NCI-H510A treated with DMSO at 0.1 percent for 48 hours (cell line): Measurements from ENCODE around the gene CDYL2.
"Not testable (repeated sequence)": the region's sequence is repeated elsewhere in the genome, so short reads cannot be mapped to it uniquely, and the experiment has no call there.

ENCODE experiments used
- DNase-seq: peaks from one replicate; lab custom pipeline; 2025; lab: John Stamatoyannopoulos, UW

The CDYL2 gene

DNA sequence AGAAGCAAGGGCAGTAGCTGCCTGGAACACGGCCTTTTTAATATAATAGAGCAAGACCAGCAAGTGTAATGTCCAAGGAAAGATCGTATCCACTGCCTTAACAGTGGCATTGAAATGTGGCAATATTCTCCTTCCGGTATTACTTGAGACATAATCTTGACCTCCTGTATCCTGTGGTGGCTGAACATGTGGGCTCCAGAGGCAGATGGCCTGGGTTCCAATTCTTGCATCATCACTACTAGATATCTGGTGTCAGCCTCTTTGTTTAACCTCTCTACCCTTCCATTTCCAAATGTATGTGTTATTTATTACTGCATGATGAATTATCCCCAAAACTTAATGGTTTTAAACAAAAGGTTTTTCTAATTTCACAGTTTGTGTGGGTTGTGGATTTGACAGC, 3.5 kb upstream of the CDYL2 start:
- DNase-seq: no peak

DNA sequence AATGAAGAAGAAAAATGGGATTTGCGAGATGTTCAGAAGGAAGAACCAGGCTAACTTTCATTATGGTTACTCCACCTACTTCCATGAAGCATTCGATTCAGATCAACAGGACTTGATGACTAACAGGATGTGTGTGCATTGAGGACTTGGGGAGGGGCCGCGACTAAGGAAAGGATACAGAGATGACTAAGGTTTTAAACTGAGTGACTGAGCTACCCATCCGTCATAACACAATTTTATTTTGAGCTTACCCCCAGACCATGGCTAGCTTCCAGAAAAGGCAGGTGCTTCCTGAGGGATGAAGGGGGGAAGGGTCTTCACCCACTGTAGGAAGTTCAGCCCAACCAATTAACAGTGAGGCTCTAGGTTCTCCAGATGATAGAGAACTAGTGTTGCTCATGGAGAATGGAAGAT, 2.5 kb upstream of the CDYL2 start:
- no peak for DNase-seq

DNA sequence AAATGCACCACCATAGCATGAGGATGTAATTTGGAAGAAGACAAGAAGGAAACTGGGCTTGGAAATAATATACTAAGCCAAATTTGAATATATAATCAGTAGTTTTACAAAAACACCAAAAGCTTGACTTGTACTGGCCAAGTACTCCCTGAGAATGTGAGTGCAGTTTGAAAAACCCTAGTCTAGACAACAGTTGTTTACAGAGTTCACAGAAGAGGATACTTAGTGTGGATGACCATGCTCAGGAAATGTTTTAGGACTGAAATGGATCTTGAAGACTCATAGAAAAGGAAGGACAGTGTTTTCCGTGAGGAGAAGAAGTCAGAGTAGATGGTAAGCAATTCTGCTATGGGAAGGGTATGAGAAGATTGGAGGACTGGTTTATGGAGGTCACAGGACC, 1.9 kb upstream of the CDYL2 start:
- no peak for DNase-seq

GRCh38 chr16:80804056-80804525, 307 bp downstream of the CDYL2 start:
- no peak for DNase-seq

DNA sequence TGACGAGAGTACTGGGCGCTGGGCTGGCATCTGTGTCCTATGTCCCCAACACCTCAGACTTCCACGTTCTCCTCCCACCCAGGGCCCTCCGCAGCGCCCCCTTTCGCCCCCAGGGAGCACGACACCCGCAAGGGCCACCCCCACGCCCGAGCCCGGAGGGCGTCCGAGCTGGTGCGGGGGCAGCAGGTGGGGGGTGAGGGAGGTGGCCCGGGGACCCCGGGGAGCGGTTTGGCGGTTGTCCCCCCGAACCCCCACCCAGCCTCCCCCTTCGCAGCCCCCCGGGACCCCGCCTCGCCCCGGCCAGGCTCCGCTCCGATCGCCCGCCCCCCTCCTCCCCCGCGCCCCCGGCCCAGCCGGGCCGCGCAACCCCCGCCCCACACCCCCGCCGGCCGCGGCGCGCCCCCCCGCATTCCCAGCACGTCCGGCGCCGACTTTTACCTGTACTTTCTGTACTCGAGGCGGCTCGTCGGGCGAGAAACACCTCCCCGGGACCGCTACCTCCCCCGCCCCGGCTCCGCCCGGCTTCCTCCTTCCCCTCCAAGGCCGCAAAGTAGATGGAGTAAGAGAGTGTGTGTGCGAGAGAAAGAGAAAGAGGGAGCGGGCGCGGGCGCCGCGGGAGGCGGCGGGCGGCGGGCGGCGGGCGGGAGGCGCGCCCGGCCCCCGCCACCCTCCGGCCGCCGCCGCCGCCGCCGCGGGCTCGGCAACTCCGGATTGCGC, 901 bp downstream of the CDYL2 start:
- peak; percentile 7 for DNase-seq

GRCh38 chr16:80802902-80803301, 1.5 kb downstream of the CDYL2 start:
- no peak for DNase-seq

GRCh38 chr16:80802138-80802537, 2.3 kb downstream of the CDYL2 start:
- DNase-seq: no peak

DNA sequence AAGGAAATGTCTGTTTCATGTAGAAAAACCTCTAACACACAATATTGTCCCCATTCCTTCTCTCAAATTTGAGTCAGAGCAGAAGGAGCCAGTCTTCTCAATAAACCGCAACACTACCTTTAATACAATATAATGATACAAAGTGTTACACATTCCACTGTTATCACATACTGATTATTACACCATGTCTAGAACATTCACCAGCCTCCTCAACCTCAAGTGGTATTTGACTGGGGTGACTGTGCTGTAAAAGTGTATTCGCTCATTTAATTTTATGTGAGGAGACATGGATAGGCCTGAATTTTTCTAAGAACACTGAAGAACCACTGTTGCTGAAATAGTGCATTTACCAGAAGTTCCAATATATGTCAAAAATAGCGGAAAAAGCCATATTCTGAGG, 10.3 kb downstream of the CDYL2 start:
- DNase-seq: no peak

DNA sequence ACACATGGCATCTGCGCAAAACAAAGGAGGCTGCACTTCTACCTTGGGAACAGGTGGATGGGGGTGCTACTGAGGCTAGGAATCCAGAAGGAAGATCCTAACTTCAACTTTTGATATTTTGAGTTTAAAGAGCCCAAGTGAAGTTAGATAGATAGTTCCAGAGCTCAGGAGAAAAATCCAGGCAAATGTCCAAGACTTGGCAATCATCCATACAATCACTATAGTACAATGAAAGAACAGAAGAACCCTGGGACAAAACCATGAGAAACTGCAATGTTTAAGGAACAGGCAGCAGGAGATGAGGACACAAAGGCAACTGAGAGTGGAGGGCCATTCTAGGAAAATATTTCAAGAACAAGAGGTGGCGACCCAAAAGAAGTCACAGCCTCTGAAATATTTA, 12.4 kb downstream of the CDYL2 start:
- DNase-seq: no peak

DNA sequence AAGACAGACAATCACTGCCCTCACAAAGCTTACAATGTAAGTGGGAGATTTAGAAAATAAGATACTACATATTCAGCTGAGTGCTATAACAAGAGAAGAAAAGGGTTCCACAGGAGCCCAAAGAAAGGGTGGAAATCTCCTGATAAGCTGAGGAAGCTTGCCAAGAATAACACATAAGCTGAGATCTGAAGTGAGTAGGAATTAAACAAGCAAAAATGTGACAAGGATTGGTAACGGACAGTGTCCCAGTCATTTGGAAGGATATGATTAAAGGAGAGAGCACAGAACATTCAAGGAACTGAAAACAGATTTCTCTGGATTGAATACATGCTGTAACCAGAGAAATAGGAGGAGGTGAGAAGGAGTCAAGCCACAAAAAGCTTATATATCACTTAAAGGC, 13.0 kb downstream of the CDYL2 start:
- DNase-seq: no peak

DNA sequence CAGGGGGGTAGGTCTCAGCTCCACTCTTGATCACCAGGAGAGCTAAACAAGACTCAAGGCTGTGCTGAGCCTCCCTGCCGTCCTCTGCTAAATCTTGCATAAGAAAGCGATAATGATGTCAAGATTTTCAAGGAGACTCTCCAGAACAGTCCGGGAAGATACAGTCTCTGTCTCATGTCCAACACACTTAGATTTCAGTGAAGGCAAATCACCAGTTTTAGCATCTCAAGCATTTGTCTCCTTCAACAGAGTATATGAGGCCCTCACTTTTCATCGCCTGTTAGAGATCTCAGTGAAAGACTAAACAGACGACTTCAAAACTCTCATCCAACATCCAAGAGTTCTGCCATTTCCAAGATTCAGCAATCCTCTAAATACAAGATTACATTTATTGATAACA, 13.6 kb downstream of the CDYL2 start:
- DNase-seq: no peak

DNA sequence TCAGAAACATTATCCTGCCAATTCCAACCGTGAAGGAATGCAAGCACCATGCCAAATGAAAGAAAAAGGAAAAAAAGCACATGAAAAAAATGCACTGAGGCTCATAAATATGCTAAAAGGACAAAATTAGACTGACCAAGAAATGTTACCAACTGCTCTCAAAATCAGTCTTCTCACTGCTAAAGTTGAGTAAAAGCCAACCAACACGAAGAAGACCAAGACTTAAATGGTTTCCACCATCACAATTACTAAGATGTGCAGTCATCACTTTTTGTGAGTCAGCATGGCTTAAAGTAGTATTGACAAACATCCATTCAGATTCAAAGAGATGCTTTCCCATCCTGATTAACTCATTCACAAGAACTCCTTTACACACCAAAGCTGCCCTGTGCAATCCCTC, 16.4 kb downstream of the CDYL2 start:
- DNase-seq: no peak

DNA sequence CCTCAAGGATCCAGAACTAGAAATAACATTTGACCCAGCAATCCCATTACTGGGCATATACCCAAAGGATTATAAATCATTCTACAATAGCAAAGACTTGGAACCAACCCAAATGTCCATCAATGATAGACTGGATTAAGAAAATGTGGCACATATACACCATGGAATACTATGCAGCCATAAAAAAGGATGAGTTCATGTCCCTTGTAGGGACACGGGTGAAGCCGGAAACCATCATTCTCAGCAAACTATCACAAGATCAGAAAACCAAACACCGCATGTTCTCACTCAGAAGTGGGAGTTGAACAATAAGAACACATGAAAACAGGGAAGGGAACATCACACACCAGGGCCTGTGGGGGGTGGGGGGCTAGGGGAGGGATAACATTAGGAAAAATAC, 17.8 kb downstream of the CDYL2 start:
- not testable (repeated sequence) for DNase-seq

- no peak for DNase-seq
These were observed 19.4 kb downstream of the CDYL2 start for GRCh38 chr16:80784951-80785350.

GRCh38 chr16:80778703-80779102, 25.7 kb downstream of the CDYL2 start:
- no peak for DNase-seq

GRCh38 chr16:80776856-80777255, 27.5 kb downstream of the CDYL2 start:
- no peak for DNase-seq

DNA sequence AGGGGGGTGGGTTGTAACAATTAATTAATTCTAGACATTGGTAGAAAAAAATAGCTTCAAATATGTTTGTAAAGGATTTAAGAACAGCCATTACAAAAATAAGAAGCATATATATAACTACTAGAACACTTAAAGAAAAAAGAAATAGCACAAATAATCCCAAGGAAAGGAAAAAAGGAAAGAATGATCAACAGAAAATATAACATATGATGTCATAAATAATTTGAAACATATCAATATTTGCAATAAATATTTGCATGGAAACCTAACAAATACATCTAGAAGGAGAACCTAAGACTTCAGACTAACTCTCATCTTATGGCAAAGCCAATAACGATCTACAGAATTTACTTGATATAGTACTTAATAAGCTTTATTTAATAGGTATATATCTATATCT, 28.9 kb downstream of the CDYL2 start:
- DNase-seq: no peak

GRCh38 chr16:80766798-80767197, 37.6 kb downstream of the CDYL2 start:
- no peak for DNase-seq

- no peak for DNase-seq
These were observed 44.8 kb downstream of the CDYL2 start for GRCh38 chr16:80759419-80760162.

DNA sequence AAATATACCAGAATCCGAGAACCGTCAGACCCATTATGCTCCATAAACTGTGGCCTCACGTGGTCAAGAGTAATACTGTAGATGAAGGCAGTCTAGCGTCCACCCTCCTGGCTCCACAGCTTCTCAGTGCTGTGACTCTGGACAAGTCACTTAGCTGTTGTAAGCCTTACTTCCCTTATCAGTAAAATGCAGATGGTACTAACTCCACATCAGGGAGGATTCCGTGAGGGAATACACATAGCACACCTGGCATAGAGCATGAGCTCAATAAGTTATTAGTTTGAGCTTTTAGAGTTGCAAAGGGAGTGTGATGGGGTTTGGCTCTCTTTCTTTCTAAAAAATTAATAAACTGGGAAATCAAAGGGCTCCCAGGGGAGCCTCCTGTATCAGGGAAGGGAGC, 49.9 kb downstream of the CDYL2 start:
- no peak for DNase-seq

- DNase-seq: no peak
These were observed 51.9 kb downstream of the CDYL2 start for GRCh38 chr16:80752541-80752940.

DNA sequence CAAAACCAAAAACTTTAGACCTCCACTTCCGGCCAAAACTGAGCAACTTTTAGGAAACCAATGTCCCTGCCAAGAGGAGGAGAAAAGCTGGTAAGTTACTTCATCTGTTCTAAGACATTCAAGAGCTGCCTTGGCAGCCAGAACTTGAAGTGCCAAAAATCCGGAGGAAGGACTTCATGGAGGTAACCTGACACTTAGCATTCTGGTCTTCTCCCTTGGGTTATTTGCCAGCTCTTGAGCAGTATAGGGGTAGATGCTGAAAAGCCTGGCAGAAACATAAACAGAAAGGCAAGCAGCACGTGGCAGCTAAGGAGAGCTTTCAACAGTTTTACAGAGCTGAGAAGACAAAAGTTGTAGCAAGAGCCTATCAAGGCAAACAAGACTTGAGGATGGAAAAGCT, 53.2 kb downstream of the CDYL2 start:
- DNase-seq: no peak

DNA sequence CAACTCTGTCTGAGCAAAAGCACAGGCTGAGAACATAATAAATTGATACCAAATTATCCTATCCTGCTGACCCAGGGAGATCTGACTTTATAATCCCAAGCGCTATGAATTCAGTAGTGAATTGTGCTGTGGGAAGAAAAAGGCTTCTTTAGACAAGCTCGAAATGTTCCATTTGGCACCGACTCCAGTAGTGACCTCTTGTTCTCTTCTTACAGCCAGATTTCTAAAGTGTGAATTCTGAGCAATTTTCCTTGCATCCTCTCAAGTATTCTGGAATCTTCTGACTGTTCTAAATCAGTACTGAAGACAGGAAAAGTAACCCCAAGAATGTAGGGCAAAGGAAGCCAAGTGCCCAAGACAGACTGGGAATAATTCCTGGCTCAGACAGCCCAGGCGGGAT, 58.2 kb downstream of the CDYL2 start:
- no peak for DNase-seq

- DNase-seq: no peak
These were observed 59.5 kb downstream of the CDYL2 start for GRCh38 chr16:80744856-80745255.
